ENCODE data around the gene CUX1.

CUX1 gene

DNA sequence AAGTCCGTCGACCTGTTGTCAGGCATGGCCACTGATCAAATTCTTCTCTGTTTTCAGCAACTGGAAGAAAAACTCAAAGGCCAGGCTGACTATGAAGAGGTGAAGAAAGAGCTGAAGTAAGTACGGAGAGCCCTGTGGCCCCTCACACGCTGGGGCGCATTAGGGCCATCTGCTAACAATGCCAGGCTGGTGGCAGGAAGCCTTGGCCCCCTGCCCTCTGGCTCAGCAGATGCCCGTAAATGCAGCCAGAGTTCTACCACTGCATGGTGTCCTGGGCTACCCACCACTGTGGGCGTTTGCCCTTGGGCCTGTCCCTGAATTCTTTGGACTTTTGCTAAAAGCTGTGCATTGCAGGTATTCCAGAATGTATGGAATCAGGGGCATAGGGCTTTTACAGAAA is 372.3 kb downstream of the CUX1 start:
- ChIA-PET POLR2A (no interaction called here), CTCF (interaction anchor here (0.9 to 1.2 kb wide), 2 partner anchors 13 to 647 kb away, joined by 3 read pairs; no protein-coding TSS in a partner anchor)
- no peak for DNase-seq (ENCODE audit: low read depth, low spot score)
- no peak for TF ChIP-seq CTCF (IDR thresholded peaks at IDR 0.05; ENCODE audit: insufficient read depth, low read length, missing control alignments)
- no peak overlapping the region for H3K4me3 ChIP-seq (ENCODE audit: low read depth, low read length)

GRCh38 chr7:102190776-102191350 is 373.4 kb downstream of the CUX1 start:
- ChIA-PET POLR2A (no interaction called here), CTCF (interaction anchor here (0.9 kb wide), 1 partner anchor 649 kb away, joined by 3 read pairs; no protein-coding TSS in a partner anchor)
- DNase-seq (ENCODE audit: low read depth, low spot score) = no peak
- no peak overlapping the region for H3K4me3 ChIP-seq (ENCODE audit: low read depth, low read length)
- no peak for TF ChIP-seq CTCF (IDR thresholded peaks at IDR 0.05; ENCODE audit: insufficient read depth, low read length, missing control alignments)

- ChIA-PET POLR2A (no interaction called here), CTCF (no interaction called here)
- no peak for DNase-seq (ENCODE audit: low read depth, low spot score)
- no peak overlapping the region for H3K4me3 ChIP-seq (ENCODE audit: low read depth, low read length)
- TF ChIP-seq CTCF (IDR thresholded peaks at IDR 0.05; ENCODE audit: insufficient read depth, low read length, missing control alignments) = no peak
Observed at GRCh38 chr7:102191556-102192379, 374.3 kb downstream of the CUX1 start.

- POLR2A ChIA-PET = no interaction called here
- TF ChIP-seq CTCF (IDR thresholded peaks at IDR 0.05; ENCODE audit: insufficient read depth, low read length, missing control alignments) = no peak
- no peak overlapping the region for H3K4me3 ChIP-seq (ENCODE audit: low read depth, low read length)
- CTCF ChIA-PET = no interaction called here
- DNase-seq (ENCODE audit: low read depth, low spot score) = no peak
Observed at GRCh38 chr7:102192790-102193189, 375.4 kb downstream of the CUX1 start.

DNA sequence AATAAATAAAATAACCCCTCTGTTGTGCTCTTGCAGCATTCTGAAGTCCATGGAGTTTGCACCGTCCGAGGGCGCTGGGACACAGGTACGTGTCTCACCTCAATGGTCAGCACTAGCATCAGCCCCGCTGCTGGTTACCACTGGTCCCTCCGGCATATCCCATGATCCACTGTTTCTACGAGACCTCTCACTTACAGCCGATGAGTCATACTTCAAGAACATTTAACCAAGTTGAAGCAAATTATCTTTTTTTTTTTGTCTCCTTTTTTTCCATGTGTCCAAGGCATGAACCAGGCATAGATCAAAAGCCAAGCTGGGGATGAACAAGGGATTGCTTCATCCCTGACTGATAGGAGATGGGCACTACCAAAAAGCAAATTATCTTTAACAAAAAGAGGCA is 376.4 kb downstream of the CUX1 start:
- no peak overlapping the region for H3K4me3 ChIP-seq (ENCODE audit: low read depth, low read length)
- CTCF ChIA-PET = no interaction called here
- DNase-seq (ENCODE audit: low read depth, low spot score) = no peak
- POLR2A ChIA-PET = no interaction called here
- TF ChIP-seq CTCF (IDR thresholded peaks at IDR 0.05; ENCODE audit: insufficient read depth, low read length, missing control alignments) = no peak

- H3K4me3 ChIP-seq (ENCODE audit: low read depth, low read length) = no peak overlapping the region
- POLR2A ChIA-PET = no interaction called here
- TF ChIP-seq CTCF (IDR thresholded peaks at IDR 0.05; ENCODE audit: insufficient read depth, low read length, missing control alignments) = no peak
- no peak for DNase-seq (ENCODE audit: low read depth, low spot score)
- CTCF ChIA-PET = no interaction called here
Observed at GRCh38 chr7:102195361-102195760, 377.9 kb downstream of the CUX1 start.
